ENCODE measurements around the gene TRIO. TPM values are rescaled to one million over a fixed set of nuclear protein-coding genes. Genes with fewer than 3 reads are reported as not detected.

Gene TRIO
- polyA plus RNA-seq, 4 donors: 84.9 to 106 (median 95.6) TPM

- DNase-seq (ENCODE audit: low read depth in 4 of 4, low spot score in 3 of 4): no peak
These were observed 21.6 kb upstream of the TRIO start for GRCh38 chr5:14121552-14121951.

- no peak for DNase-seq (ENCODE audit: low read depth in 4 of 4, low spot score in 3 of 4)
These were observed 21.1 kb upstream of the TRIO start for GRCh38 chr5:14122089-14122488.

GRCh38 chr5:14123551-14123950, 19.6 kb upstream of the TRIO start:
- no peak for DNase-seq (ENCODE audit: low read depth in 4 of 4, low spot score in 3 of 4)

GRCh38 chr5:14123974-14124482, 19.1 kb upstream of the TRIO start:
- no peak for DNase-seq (ENCODE audit: low read depth in 4 of 4, low spot score in 3 of 4)

GRCh38 chr5:14125262-14125661, 17.9 kb upstream of the TRIO start:
- no peak for DNase-seq (ENCODE audit: low read depth in 4 of 4, low spot score in 3 of 4)

- no peak for DNase-seq (ENCODE audit: low read depth in 4 of 4, low spot score in 3 of 4)
These were observed 15.6 kb upstream of the TRIO start for GRCh38 chr5:14127587-14127986.

GRCh38 chr5:14128079-14128478, 15.1 kb upstream of the TRIO start:
- DNase-seq (ENCODE audit: low read depth in 4 of 4, low spot score in 3 of 4): no peak

- no peak for DNase-seq (ENCODE audit: low read depth in 4 of 4, low spot score in 3 of 4)
These were observed 14.0 kb upstream of the TRIO start for GRCh38 chr5:14129123-14129522.

- DNase-seq (ENCODE audit: low read depth in 4 of 4, low spot score in 3 of 4): no peak
These were observed 11.2 kb upstream of the TRIO start for GRCh38 chr5:14131855-14132503.

GRCh38 chr5:14133394-14133793, 9.7 kb upstream of the TRIO start:
- DNase-seq (ENCODE audit: low read depth in 4 of 4, low spot score in 3 of 4): no peak

- DNase-seq (ENCODE audit: low read depth in 4 of 4, low spot score in 3 of 4): no peak
These were observed 9.1 kb upstream of the TRIO start for GRCh38 chr5:14134083-14134482.

- no peak for DNase-seq (ENCODE audit: low read depth in 4 of 4, low spot score in 3 of 4)
These were observed 8.4 kb upstream of the TRIO start for GRCh38 chr5:14134771-14135170.

GRCh38 chr5:14135621-14136020, 7.5 kb upstream of the TRIO start:
- DNase-seq (ENCODE audit: low read depth in 4 of 4, low spot score in 3 of 4): no peak

- no peak for DNase-seq (ENCODE audit: low read depth in 4 of 4, low spot score in 3 of 4)
These were observed 6.9 kb upstream of the TRIO start for GRCh38 chr5:14136228-14136627.

GRCh38 chr5:14138608-14139540, 4.3 kb upstream of the TRIO start:
- DNase-seq (ENCODE audit: low read depth in 4 of 4, low spot score in 3 of 4): no peak

GRCh38 chr5:14141764-14142163, 1.4 kb upstream of the TRIO start:
- no peak for DNase-seq (ENCODE audit: low read depth in 4 of 4, low spot score in 3 of 4)

- no peak for DNase-seq (ENCODE audit: low read depth in 4 of 4, low spot score in 3 of 4)
These were observed 828 bp upstream of the TRIO start for GRCh38 chr5:14142202-14142826.

- DNase-seq (ENCODE audit: low read depth in 4 of 4, low spot score in 3 of 4): no peak
These were observed 351 bp downstream of the TRIO start for GRCh38 chr5:14143546-14143840.

- no peak for DNase-seq (ENCODE audit: low read depth in 4 of 4, low spot score in 3 of 4)
These were observed 871 bp downstream of the TRIO start for GRCh38 chr5:14143841-14144585.

GRCh38 chr5:14144586-14145434, 1.7 kb downstream of the TRIO start:
- no peak for DNase-seq (ENCODE audit: low read depth in 4 of 4, low spot score in 3 of 4)
